ENCODE measurements around the gene TPRN.

Gene TPRN

GRCh38 chr9:137188086-137188489 lies 12.5 kb downstream of the TPRN start:
- DNase-seq = no peak

DNA sequence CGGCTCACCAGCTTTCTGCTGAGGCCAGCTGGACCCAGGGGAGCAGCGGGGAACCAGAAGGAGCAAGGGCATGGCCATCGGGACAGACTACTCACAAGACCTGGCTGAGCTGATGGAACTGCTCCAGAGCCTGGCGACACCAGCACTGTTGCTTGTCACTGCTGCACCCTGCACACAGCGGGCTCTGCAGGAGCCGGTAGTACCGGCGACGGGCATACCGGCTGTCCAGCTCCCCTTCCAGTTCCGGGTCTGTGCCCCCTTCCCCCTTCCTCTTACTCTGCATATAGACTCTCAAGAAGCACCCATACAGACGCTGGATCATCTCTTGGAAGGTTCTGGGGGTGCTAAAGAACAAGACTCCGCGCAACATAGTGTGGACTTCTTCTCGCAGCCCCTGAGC lies 13.2 kb downstream of the TPRN start:
- DNase-seq = no peak

- no peak for DNase-seq
Measured at GRCh38 chr9:137186385-137186784, 14.2 kb downstream of the TPRN start.

GRCh38 chr9:137185921-137186320 lies 14.6 kb downstream of the TPRN start:
- DNase-seq = no peak

GRCh38 chr9:137184881-137185660 lies 15.5 kb downstream of the TPRN start:
- DNase-seq = no peak

- no peak for DNase-seq
Measured at GRCh38 chr9:137183980-137184595, 16.5 kb downstream of the TPRN start.

- DNase-seq = no peak
Measured at GRCh38 chr9:137182836-137183235, 17.7 kb downstream of the TPRN start.

DNA sequence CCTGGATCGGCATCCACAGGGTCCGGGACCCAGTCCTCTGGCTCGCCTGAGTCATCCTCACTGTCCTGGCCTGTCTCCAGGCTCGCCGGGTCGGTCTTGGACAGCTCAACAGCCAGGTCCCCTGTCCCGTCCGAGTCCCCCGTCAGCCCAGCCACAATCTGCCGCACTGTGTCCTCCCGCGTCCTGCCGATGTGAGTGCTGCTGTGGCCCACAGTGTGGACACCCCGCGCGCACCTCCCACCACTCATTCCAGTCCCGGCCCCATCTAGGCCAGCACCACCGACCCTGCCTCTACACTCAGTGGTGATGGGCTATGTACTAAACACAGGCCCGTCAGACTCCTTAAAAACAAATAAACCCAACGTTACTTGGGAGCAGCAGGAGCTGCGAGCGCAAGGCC lies 18.9 kb downstream of the TPRN start:
- no peak for DNase-seq

DNA sequence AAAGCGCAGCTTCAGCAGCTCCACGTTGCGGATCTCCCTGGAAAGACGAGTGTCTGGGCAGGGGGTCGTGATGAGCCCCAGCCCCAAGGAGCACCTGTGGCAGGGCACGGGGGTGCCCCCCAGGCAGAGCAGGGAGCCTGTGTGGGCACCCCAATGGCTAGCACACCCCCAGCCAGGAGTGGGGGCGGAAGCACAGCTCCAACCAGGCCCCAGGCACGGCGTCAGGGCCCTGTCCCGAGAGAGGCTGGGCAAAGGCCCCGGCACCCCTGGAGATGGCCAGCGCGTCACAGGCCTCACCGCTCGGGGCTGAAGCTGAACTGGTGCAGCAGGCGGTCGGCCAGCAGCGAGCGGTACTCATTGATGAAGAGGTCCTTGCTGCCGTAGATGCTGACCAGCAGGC lies 20.1 kb downstream of the TPRN start:
- no peak for DNase-seq

- DNase-seq = no peak
Measured at GRCh38 chr9:137179761-137180160, 20.8 kb downstream of the TPRN start.

DNA sequence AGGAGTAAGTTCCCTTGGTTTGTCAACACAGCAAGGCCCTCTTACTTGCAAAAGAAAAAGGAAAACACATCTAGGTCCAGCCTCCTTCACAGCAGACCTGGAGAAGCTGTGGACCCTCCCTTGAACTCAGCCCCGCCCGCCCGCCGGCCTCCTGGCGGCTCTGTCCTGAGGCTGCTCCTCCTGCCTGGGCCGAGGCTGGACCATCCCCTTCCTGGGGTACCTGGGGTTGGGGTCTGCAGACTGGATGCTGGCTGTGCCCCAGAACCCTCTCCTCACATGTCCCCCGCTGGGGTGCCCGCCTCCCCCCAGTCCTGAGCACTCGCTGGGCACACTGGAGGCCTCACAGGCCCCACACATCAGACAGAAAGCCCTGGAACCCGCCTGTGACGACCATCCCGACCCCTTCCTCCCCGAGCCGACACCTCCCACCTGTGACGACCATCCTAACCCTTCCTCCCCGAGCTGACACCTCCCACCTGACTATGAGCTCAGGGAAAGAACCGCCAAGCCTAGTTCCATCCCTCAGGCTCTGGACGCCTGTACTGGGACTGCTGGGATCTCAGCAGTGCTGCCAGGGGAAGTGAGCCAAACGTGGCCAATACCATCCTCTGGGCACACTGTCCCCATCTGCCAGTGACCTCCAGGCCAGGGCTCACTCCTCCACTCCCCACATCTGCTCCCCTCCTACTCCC lies 21.5 kb downstream of the TPRN start:
- DNase-seq = no peak

DNA sequence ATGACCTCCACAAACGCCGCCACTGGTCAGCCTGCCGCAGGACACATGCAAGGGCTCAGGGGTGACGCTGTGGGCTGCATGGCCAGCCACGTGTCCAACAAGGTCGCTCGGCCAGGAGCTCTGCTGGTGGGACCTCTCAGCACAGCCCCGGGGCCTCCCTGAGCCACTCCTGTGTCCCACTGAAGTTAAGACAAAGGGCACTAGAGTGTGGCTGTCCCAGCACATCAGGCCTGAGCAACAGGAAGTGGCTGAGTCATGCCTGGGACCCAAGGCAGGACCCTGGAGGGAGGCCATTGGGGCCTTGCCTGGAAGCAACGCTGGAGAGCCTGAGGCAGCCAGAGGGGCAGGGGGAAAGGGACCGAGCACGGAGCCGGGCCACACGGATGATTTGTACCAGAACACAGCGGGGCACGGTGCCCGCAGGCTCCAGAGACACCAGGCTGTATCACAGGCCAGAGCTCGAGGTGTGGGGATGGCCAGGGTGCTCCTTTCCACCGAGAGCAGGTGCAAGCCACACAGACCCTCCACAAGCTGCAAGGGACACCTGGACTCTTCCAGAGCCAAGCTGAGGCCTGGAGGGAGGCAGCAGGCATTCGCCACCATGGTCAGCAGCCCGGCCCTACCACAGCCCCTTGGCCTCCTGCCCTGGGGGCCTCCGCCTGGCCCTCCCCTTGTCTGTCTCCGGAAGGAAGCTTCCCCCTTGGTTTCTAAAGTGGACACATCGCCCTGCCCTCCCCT lies 22.2 kb downstream of the TPRN start:
- DNase-seq = no peak

- DNase-seq = peak; percentile 22
Measured at GRCh38 chr9:137176302-137177182, 24.0 kb downstream of the TPRN start.

GRCh38 chr9:137175345-137175961 lies 25.1 kb downstream of the TPRN start:
- DNase-seq = no peak

GRCh38 chr9:137174722-137175293 lies 25.7 kb downstream of the TPRN start:
- no peak for DNase-seq

GRCh38 chr9:137173796-137174664 lies 26.5 kb downstream of the TPRN start:
- DNase-seq = no peak

DNA sequence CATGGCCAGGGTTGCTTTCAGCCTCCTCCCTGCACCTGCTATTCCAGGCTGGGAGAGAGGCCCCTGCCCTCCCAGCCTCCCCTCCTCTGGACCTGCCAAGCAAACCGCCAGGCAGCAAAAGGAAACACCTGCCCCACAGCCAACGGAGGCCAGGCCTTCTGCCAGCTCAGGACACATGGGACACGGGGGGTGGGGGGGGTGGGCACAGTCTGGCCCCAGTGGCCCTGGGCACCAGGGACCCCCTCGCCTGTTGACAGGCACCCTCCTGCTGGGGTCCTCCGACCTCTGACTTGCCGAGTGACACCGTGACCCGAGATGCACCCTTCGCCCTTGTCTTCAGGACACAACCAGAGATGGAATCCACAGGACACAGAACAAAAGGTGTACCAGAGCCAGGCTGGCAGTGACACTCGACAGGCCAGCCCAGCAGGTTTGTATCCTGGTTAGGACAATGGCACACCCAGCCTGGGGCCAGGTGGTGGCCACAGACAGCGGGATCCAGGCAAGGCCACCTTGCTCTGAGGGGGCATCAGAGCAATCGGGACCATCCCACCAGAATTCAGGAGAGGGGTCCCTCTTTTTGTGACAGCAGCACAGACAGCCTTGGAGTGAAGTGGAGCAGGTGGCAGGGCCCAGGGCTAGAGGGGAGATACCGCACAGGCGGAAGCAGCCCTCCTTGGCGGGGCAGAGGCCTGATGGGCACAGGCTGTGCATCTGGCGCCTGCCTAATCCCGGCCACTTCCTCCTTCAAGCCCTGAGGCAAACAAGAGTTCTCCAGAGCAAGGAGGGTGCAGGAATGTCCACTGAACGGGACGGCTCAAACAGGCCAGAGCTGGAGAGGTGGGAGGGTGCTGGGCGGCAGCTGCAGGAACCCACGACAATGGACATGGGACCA lies 27.4 kb downstream of the TPRN start:
- DNase-seq = no peak

DNA sequence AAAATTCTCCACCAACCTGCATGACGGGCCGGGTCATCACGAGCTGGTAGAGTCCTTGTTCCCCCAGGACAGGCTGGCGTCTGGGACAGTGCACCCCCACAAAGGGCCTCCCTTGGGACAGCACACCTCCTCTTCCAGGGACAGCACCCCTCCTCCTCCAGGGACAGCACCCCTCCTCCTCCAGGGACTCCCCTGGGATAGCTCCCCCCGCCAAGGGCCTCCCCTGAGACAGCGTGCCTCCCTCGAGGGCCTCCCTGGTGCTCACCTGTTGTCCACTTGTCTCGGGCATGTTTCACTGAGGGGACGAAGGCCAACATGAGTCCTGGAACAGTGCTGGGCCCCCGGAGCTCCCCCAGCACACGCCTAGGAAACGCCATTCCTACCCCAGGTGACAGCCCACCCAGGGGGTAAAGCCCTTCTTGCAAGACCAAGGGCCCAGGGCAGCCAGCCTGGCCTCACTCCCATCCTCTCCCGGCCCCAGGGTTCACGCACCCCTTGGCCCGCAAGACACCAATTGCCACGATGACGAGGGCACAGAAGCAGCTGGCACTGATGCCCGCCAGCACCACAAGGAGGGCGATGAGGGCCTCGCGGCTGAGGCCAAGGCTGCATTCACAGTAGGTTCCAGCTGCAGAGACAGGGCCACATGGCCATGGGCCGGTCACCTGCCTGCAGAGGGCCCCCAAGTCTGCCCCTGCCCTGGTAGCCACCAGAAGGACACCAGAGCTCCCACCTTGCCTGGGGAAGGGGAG lies 29.2 kb downstream of the TPRN start:
- no peak for DNase-seq

Measured in fibroblast of skin of right biceps (primary cell).